Spinal cord (tissue), 10 donors: Measurements from ENCODE around the gene DEAF1. TPM values are rescaled to one million over a fixed set of nuclear protein-coding genes. Genes with fewer than 3 reads are reported as not detected.

Experiments
- DNase-seq, 6 donors: peaks; one replicate each; pipeline versions ENCODE4 v3.0.0 to v3.0.0-alpha.2; 2013 to 2015; ENCODE audit warnings: low spot score in 6 of 6, low read depth in 4 of 6
- H3K27ac ChIP-seq: one replicate; pipeline ENCODE4 v1.5.1; 2013; ENCODE audit warnings: low read depth, low read length, control low read depth
- H3K27me3 ChIP-seq: one replicate; pipeline ENCODE4 v1.6.1; 2013; ENCODE audit warnings: low read length; ENCODE audit not compliant: control insufficient read depth, insufficient read depth
- H3K36me3 ChIP-seq: one replicate; pipeline ENCODE4 v1.6.1; 2013; ENCODE audit warnings: low read length; ENCODE audit not compliant: control insufficient read depth, insufficient read depth
- H3K4me1 ChIP-seq: one replicate; pipeline ENCODE4 v1.6.1; 2013; ENCODE audit warnings: low read length; ENCODE audit not compliant: control insufficient read depth, insufficient read depth
- H3K4me3 ChIP-seq: one replicate; pipeline ENCODE4 v1.5.1; 2013; ENCODE audit warnings: low read depth, low read length, control low read depth
- H3K9me3 ChIP-seq: one replicate; pipeline ENCODE4 v1.6.1; 2013; ENCODE audit warnings: low read length; ENCODE audit not compliant: control insufficient read depth, insufficient read depth
- WGBS: methylation state at CpG from one replicate; pipeline ENCODE4 v1.1.5; 2013; ENCODE audit warnings: missing lambda C conversion rate; ENCODE audit not compliant: insufficient coverage; 5-methylcytosine and 5-hydroxymethylcytosine counted together
- polyA plus RNA-seq, 2 donors: library from polyadenylated mRNA; unstranded; fragments of 120-200 nt; gene quantifications; one replicate each; pipeline ENCODE4 v1.2.1, GENCODE V29; 2013; ENCODE audit not compliant: insufficient read length in 2 of 2
- total RNA-seq, 2 donors: library from RNA; depleted of rRNA in 1 of 2; stranded (reverse); fragments of 120-200 nt in 1 of 2; fragments of >200 nt in 1 of 2; gene quantifications; one replicate each; pipeline versions ENCODE4 v1.2.3 to v1.2.4, GENCODE V29; 2013 to 2014
- donor health status: healthy.

Gene DEAF1
- total and polyA plus RNA-seq, 4 donors: 45.3 to 242 (median 154) TPM

- no peaks in the 10 kb centered on the region for H3K27me3 ChIP-seq
- no peaks in the 10 kb centered on the region for H3K9me3 ChIP-seq
- H3K27ac ChIP-seq: no peak overlapping the region
- peaks cover 94% of the 10 kb centered on the region for H3K36me3 ChIP-seq
- H3K4me3 ChIP-seq: no peak overlapping the region
- no peaks in the 10 kb centered on the region for H3K4me1 ChIP-seq
- no peak for DNase-seq
- 93% methylated on average over 7 of the region's 10 CpGs for WGBS
Measured at GRCh38 chr11:596374-596773, 98.6 kb downstream of the DEAF1 start.

GRCh38 chr11:595400-595799 is 99.6 kb downstream of the DEAF1 start:
- H3K27me3 ChIP-seq: no peaks in the 10 kb centered on the region
- no peak for DNase-seq
- no peaks in the 10 kb centered on the region for H3K9me3 ChIP-seq
- H3K27ac ChIP-seq: no peak overlapping the region
- WGBS: 92% methylated on average over 9 of the region's 10 CpGs
- no peak overlapping the region for H3K4me3 ChIP-seq
- H3K36me3 ChIP-seq: peaks cover 96% of the 10 kb centered on the region
- H3K4me1 ChIP-seq: no peaks in the 10 kb centered on the region

Other genes with a start within 250 kb of the DEAF1 start
- 10 to 100 TPM; 17.9 to 30.7 TPM for gene PTDSS2, start 244.9 kb downstream of the DEAF1 start, total RNA-seq
- 10 to 100 TPM; 49.6 to 62.7 TPM for gene PTDSS2, start 244.9 kb downstream of the DEAF1 start, polyA plus RNA-seq
- gene RNH1, start 188.0 kb downstream of the DEAF1 start, total RNA-seq: 100 to 1,000 TPM in 1 of 2 donors, 10 to 100 TPM in 1; 62.8 to 119 TPM
- 100 to 1,000 TPM in 1 of 2 donors, 10 to 100 TPM in 1; 77.4 to 112 TPM for gene RNH1, start 188.0 kb downstream of the DEAF1 start, polyA plus RNA-seq
- 10 to 100 TPM; 31.7 to 66.3 TPM for gene HRAS, start 159.6 kb downstream of the DEAF1 start, total RNA-seq
- 100 to 1,000 TPM; 132 to 147 TPM for gene HRAS, start 159.6 kb downstream of the DEAF1 start, polyA plus RNA-seq
- gene LRRC56, start 157.7 kb downstream of the DEAF1 start, total RNA-seq: 1 to 10 TPM; 1.8 to 2.9 TPM
- gene LRRC56, start 157.7 kb downstream of the DEAF1 start, polyA plus RNA-seq: 1 to 10 TPM; 6.4 to 8.0 TPM
- gene LMNTD2, start 134.5 kb downstream of the DEAF1 start, total RNA-seq: 1 to 10 TPM in 1 of 2 donors, under 1 TPM in 1; 0.79 to 1.4 TPM
- 1 to 10 TPM; 5.2 to 7.6 TPM for gene LMNTD2, start 134.5 kb downstream of the DEAF1 start, polyA plus RNA-seq
- 10 to 100 TPM in 1 of 2 donors, 1 to 10 TPM in 1; 9.2 to 18.3 TPM for gene RASSF7, start 134.3 kb downstream of the DEAF1 start, total RNA-seq
- 10 to 100 TPM; 25.9 to 36.8 TPM for gene RASSF7, start 134.3 kb downstream of the DEAF1 start, polyA plus RNA-seq
- gene PHRF1, start 118.8 kb downstream of the DEAF1 start, total RNA-seq: 10 to 100 TPM; 14.7 to 20.9 TPM
- gene PHRF1, start 118.8 kb downstream of the DEAF1 start, polyA plus RNA-seq: 10 to 100 TPM; 25.8 to 28.4 TPM
- 10 to 100 TPM in 1 of 2 donors, 1 to 10 TPM in 1; 3.9 to 16.8 TPM for gene IRF7, start 79.3 kb downstream of the DEAF1 start, total RNA-seq
- gene IRF7, start 79.3 kb downstream of the DEAF1 start, polyA plus RNA-seq: 10 to 100 TPM; 10.4 to 17.1 TPM
- 1 to 10 TPM in 1 of 2 donors, not detected in 1; 2.5 TPM for gene CDHR5, start 70.3 kb downstream of the DEAF1 start, total RNA-seq
- gene CDHR5, start 70.3 kb downstream of the DEAF1 start, polyA plus RNA-seq: 1 to 10 TPM in 1 of 2 donors, under 1 TPM in 1; 0.71 to 1.5 TPM
- under 1 TPM in 1 of 2 donors, not detected in 1; 0.88 TPM for gene SCT, start 68.0 kb downstream of the DEAF1 start, total RNA-seq
- 1 to 10 TPM in 1 of 2 donors, not detected in 1; 1.4 TPM for gene SCT, start 68.0 kb downstream of the DEAF1 start, polyA plus RNA-seq
- under 1 TPM in 1 of 2 donors, not detected in 1; 0.72 TPM for gene DRD4, start 58.0 kb downstream of the DEAF1 start, total RNA-seq
- gene DRD4, start 58.0 kb downstream of the DEAF1 start, polyA plus RNA-seq: 1 to 10 TPM; 5.4 to 5.6 TPM
- gene TMEM80, start 594 bp upstream of the DEAF1 start, total RNA-seq: 10 to 100 TPM; 10.0 to 20.1 TPM
- 10 to 100 TPM; 25.8 to 38.9 TPM for gene TMEM80, start 594 bp upstream of the DEAF1 start, polyA plus RNA-seq
- gene EPS8L2, start 11.0 kb upstream of the DEAF1 start, total RNA-seq: 1 to 10 TPM; 4.5 to 8.6 TPM
- gene EPS8L2, start 11.0 kb upstream of the DEAF1 start, polyA plus RNA-seq: 10 to 100 TPM; 11.3 to 15.1 TPM
- 100 to 1,000 TPM; 104 to 124 TPM for gene TALDO1, start 52.2 kb upstream of the DEAF1 start, total RNA-seq
- 100 to 1,000 TPM; 158 to 160 TPM for gene TALDO1, start 52.2 kb upstream of the DEAF1 start, polyA plus RNA-seq
- gene GATD1, start 82.3 kb upstream of the DEAF1 start, total RNA-seq: 10 to 100 TPM; 22.8 to 44.4 TPM
- gene GATD1, start 82.3 kb upstream of the DEAF1 start, polyA plus RNA-seq: 100 to 1,000 TPM in 1 of 2 donors, 10 to 100 TPM in 1; 97.4 to 133 TPM
- 10 to 100 TPM; 13.0 to 23.4 TPM for gene CEND1, start 94.9 kb upstream of the DEAF1 start, total RNA-seq
- gene CEND1, start 94.9 kb upstream of the DEAF1 start, polyA plus RNA-seq: 100 to 1,000 TPM; 162 to 176 TPM
- 10 to 100 TPM; 17.5 to 17.6 TPM for gene SLC25A22, start 103.1 kb upstream of the DEAF1 start, total RNA-seq
- 10 to 100 TPM; 55.0 to 69.2 TPM for gene SLC25A22, start 103.1 kb upstream of the DEAF1 start, polyA plus RNA-seq
- 1 to 10 TPM; 5.4 to 8.9 TPM for gene PIDD1, start 110.0 kb upstream of the DEAF1 start, total RNA-seq
- gene PIDD1, start 110.0 kb upstream of the DEAF1 start, polyA plus RNA-seq: 10 to 100 TPM; 21.2 to 28.9 TPM
- 1,000 to 10,000 TPM in 1 of 2 donors, 100 to 1,000 TPM in 1; 139 to 1,150 TPM for gene RPLP2, start 114.7 kb upstream of the DEAF1 start, total RNA-seq
- gene RPLP2, start 114.7 kb upstream of the DEAF1 start, polyA plus RNA-seq: 100 to 1,000 TPM; 862 to 919 TPM
- 10 to 100 TPM in 1 of 2 donors, 1 to 10 TPM in 1; 9.1 to 18.2 TPM for gene PNPLA2, start 123.7 kb upstream of the DEAF1 start, total RNA-seq
- gene PNPLA2, start 123.7 kb upstream of the DEAF1 start, polyA plus RNA-seq: 10 to 100 TPM; 38.8 to 49.9 TPM
- 1 to 10 TPM; 2.4 to 9.4 TPM for gene CRACR2B, start 132.7 kb upstream of the DEAF1 start, total RNA-seq
- 10 to 100 TPM in 1 of 2 donors, 1 to 10 TPM in 1; 7.4 to 12.1 TPM for gene CRACR2B, start 132.7 kb upstream of the DEAF1 start, polyA plus RNA-seq
- gene CD151, start 137.7 kb upstream of the DEAF1 start, total RNA-seq: 100 to 1,000 TPM in 1 of 2 donors, 10 to 100 TPM in 1; 71.8 to 185 TPM
- gene CD151, start 137.7 kb upstream of the DEAF1 start, polyA plus RNA-seq: 100 to 1,000 TPM in 1 of 2 donors, 10 to 100 TPM in 1; 95.4 to 134 TPM
- gene POLR2L, start 147.3 kb upstream of the DEAF1 start, total RNA-seq: 100 to 1,000 TPM in 1 of 2 donors, 10 to 100 TPM in 1; 34.7 to 160 TPM
- gene POLR2L, start 147.3 kb upstream of the DEAF1 start, polyA plus RNA-seq: 100 to 1,000 TPM; 118 to 130 TPM
- 100 to 1,000 TPM in 1 of 2 donors, 10 to 100 TPM in 1; 27.2 to 151 TPM for gene TSPAN4, start 147.6 kb upstream of the DEAF1 start, total RNA-seq
- 10 to 100 TPM; 57.4 to 99.8 TPM for gene TSPAN4, start 147.6 kb upstream of the DEAF1 start, polyA plus RNA-seq
- gene CHID1, start 215.6 kb upstream of the DEAF1 start, total RNA-seq: 10 to 100 TPM; 36.1 to 63.0 TPM
- 100 to 1,000 TPM in 1 of 2 donors, 10 to 100 TPM in 1; 98.8 to 105 TPM for gene CHID1, start 215.6 kb upstream of the DEAF1 start, polyA plus RNA-seq
- gene AP2A2, start 230.6 kb upstream of the DEAF1 start, total RNA-seq: 10 to 100 TPM; 46.4 to 55.3 TPM
- 100 to 1,000 TPM; 109 to 132 TPM for gene AP2A2, start 230.6 kb upstream of the DEAF1 start, polyA plus RNA-seq